Measurements from ENCODE around the gene ILDR2. TPM values are rescaled to one million over a fixed set of nuclear protein-coding genes. Genes with fewer than 3 reads are reported as not detected.

Gene ILDR2
- total and polyA plus RNA-seq, 9 of the 15 experiments (the other 6 are each of a cell fraction or from before 2014, with no cell fraction given), result 0.03 to 0.31 (median 0.18) TPM; not detected in 2

DNA sequence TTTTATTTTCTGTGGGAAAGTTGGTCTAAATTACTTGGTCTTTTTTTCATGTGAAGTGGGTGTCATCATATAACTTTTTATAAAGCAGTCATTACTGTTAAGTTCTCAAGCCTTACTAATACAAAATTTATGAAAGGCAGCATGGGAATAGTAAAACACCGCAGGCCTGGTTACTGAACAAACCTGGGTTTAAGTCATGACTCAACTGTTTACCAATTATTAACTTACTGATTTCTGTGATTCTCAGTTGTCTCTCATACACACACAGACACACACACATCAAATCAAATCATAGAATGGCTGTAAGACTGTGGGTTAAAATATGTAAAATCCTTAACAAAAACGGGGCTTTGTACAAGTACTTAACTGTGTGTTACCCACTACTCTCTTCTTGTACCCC lies 28.4 kb upstream of the ILDR2 start:
- H4K20me1 ChIP-seq (replicated peaks; ENCODE audit: control insufficient read depth, insufficient read depth, low read length), result no peaks in the 10 kb centered on the region
- H3K79me2 ChIP-seq (ENCODE audit: control insufficient read depth, insufficient read depth, low read length), result no peaks in the 10 kb centered on the region
- no peaks in the 10 kb centered on the region for H3K36me3 ChIP-seq (ENCODE audit: control insufficient read depth, insufficient read depth, low read length)
- no peak overlapping the region for H3K4me3 ChIP-seq
- no peak overlapping the region for H3K4me2 ChIP-seq (ENCODE audit: insufficient read depth, low read length)
- H3K9ac ChIP-seq (ENCODE audit: insufficient read depth in 1 of 2, low read depth in 2 of 2, low read length in 2 of 2), result no peak overlapping the region
- intact Hi-C loops (cut with micrococcal nuclease), result no loop called here
- no peaks in the 10 kb centered on the region for H3K4me1 ChIP-seq (replicated peaks in 1 of 2; ENCODE audit: control insufficient read depth in 2 of 2, insufficient read depth in 2 of 2, low read length in 2 of 2)
- no peaks in the 10 kb centered on the region for H3K9me3 ChIP-seq (replicated peaks; ENCODE audit: control insufficient read depth, insufficient read depth, low read depth, low read length)
- H3K9me1 ChIP-seq (ENCODE audit: control insufficient read depth, insufficient read depth, low read length), result no peaks in the 10 kb centered on the region
- H2AFZ ChIP-seq (ENCODE audit: low read depth, low read length), result no peak overlapping the region
- ATAC-seq (no peak), DNase-seq (ENCODE audit: extremely low read depth in 1 of 4, low spot score in 3 of 4) (no peak), FAIRE-seq (no peak)
- no peaks in the 10 kb centered on the region for H3K27me3 ChIP-seq (ENCODE audit: control insufficient read depth in 2 of 2, insufficient read depth in 2 of 2, low read length in 2 of 2)
- no TSS peak for BruUV-seq (replicated peaks)
- H3K27ac ChIP-seq (ENCODE audit: extremely low read depth, low read depth, low read length), result no peak overlapping the region
- ChIA-PET POLR2A (interaction anchor here (0.9 kb wide), 1 partner anchor 50 kb away, joined by 5 read pairs; no protein-coding TSS in a partner anchor), CTCF (ENCODE audit: low intra/inter-chr PET ratio) (no interaction called here)
- WGBS (ENCODE audit: insufficient coverage, low coverage, missing lambda C conversion rate), result 2% methylated on average over 2 of the region's 2 CpGs
- in situ Hi-C loops (cut with MboI), result no loop called here
- TF ChIP-seq ZFP30 (CRISPR knock-in tag; IDR thresholded peaks at IDR 0.05; ENCODE audit: borderline replicate concordance) (no peak), U2AF1 (optimal IDR thresholded peaks at IDR 0.05; ENCODE audit: low read depth, low read length) (no peak), MAFK (IDR thresholded peaks at IDR 0.05; ENCODE audit: low read length) (no peak), MEF2A (IDR thresholded peaks at IDR 0.05; ENCODE audit: control insufficient read depth, low read depth, low read length) (no peak), HEY1 (CRISPR knock-in tag; IDR thresholded peaks at IDR 0.05; ENCODE audit: borderline replicate concordance) (no peak), NEUROD1 (IDR thresholded peaks at IDR 0.05; ENCODE audit: borderline replicate concordance, low read depth, low read length, partially characterized antibody) (no peak), HSF4 (CRISPR knock-in tag; IDR thresholded peaks at IDR 0.05; ENCODE audit: borderline replicate concordance) (no peak), NUFIP1 (IDR thresholded peaks at IDR 0.05; ENCODE audit: partially characterized antibody) (no peak), MIER1 (IDR thresholded peaks at IDR 0.05; ENCODE audit: low read depth) (no peak), HNRNPUL1 (IDR thresholded peaks at IDR 0.05; ENCODE audit: low read length) (no peak), ZNF239 (CRISPR knock-in tag; IDR thresholded peaks at IDR 0.05) (no peak)
- TF ChIP-seq, protein P1, sequence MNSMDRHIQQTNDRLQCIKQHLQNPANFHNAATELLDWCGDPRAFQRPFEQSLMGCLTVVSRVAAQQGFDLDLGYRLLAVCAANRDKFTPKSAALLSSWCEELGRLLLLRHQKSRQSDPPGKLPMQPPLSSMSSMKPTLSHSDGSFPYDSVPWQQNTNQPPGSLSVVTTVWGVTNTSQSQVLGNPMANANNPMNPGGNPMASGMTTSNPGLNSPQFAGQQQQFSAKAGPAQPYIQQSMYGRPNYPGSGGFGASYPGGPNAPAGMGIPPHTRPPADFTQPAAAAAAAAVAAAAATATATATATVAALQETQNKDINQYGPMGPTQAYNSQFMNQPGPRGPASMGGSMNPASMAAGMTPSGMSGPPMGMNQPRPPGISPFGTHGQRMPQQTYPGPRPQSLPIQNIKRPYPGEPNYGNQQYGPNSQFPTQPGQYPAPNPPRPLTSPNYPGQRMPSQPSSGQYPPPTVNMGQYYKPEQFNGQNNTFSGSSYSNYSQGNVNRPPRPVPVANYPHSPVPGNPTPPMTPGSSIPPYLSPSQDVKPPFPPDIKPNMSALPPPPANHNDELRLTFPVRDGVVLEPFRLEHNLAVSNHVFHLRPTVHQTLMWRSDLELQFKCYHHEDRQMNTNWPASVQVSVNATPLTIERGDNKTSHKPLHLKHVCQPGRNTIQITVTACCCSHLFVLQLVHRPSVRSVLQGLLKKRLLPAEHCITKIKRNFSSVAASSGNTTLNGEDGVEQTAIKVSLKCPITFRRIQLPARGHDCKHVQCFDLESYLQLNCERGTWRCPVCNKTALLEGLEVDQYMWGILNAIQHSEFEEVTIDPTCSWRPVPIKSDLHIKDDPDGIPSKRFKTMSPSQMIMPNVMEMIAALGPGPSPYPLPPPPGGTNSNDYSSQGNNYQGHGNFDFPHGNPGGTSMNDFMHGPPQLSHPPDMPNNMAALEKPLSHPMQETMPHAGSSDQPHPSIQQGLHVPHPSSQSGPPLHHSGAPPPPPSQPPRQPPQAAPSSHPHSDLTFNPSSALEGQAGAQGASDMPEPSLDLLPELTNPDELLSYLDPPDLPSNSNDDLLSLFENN (IDR thresholded peaks at IDR 0.05; ENCODE audit: low read depth in 2 of 2, low read length in 2 of 2), result no peak
- TF ChIP-seq, protein P2, sequence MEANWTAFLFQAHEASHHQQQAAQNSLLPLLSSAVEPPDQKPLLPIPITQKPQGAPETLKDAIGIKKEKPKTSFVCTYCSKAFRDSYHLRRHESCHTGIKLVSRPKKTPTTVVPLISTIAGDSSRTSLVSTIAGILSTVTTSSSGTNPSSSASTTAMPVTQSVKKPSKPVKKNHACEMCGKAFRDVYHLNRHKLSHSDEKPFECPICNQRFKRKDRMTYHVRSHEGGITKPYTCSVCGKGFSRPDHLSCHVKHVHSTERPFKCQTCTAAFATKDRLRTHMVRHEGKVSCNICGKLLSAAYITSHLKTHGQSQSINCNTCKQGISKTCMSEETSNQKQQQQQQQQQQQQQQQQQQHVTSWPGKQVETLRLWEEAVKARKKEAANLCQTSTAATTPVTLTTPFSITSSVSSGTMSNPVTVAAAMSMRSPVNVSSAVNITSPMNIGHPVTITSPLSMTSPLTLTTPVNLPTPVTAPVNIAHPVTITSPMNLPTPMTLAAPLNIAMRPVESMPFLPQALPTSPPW (CRISPR knock-in tag; IDR thresholded peaks at IDR 0.05), result no peak
- TF ChIP-seq, protein P3, sequence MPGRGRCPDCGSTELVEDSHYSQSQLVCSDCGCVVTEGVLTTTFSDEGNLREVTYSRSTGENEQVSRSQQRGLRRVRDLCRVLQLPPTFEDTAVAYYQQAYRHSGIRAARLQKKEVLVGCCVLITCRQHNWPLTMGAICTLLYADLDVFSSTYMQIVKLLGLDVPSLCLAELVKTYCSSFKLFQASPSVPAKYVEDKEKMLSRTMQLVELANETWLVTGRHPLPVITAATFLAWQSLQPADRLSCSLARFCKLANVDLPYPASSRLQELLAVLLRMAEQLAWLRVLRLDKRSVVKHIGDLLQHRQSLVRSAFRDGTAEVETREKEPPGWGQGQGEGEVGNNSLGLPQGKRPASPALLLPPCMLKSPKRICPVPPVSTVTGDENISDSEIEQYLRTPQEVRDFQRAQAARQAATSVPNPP (IDR thresholded peaks at IDR 0.05; ENCODE audit: borderline replicate concordance, insufficient read depth, insufficient read length), result no peak

All from K562 (cell line).